OCI-LY1 (cell line): Measurements from ENCODE around the gene DNMT3A.

Source experiments
- H2AFZ ChIP-seq: fragments of 200-600 bp; sonication (generic), shearing (Covaris generic); 2 replicates; pipeline ENCODE4 v1.6.0; 2014; ENCODE audit warnings: antibody characterized with exemption, mild to moderate bottlenecking, low read length
- H3F3A ChIP-seq: fragments of 200-600 bp; sonication (generic), shearing (Covaris generic); 2 replicates; pipeline ENCODE4 v1.6.0; 2014; ENCODE audit warnings: mild to moderate bottlenecking, antibody characterized with exemption, low read length, moderate library complexity; ENCODE audit not compliant: insufficient read depth
- H3K27ac ChIP-seq: fragments of 200-600 bp; sonication (generic); 2 replicates; pipeline ENCODE4 v1.5.1; 2014; ENCODE audit warnings: low read length, mixed run types, mild to moderate bottlenecking, low read depth; ENCODE audit not compliant: poor library complexity, severe bottlenecking
- H3K27me3 ChIP-seq: fragments of 200-600 bp; sonication (generic); 2 replicates; pipeline ENCODE4 v1.6.0; 2014; ENCODE audit warnings: antibody characterized with exemption, mild to moderate bottlenecking, low read length, moderate library complexity; ENCODE audit not compliant: insufficient read depth
- H3K36me3 ChIP-seq: fragments of 200-600 bp; sonication (generic); 2 replicates; pipeline ENCODE4 v1.6.1; 2014; ENCODE audit warnings: mild to moderate bottlenecking, antibody characterized with exemption, low read length, moderate library complexity, mixed read lengths; ENCODE audit not compliant: insufficient read depth
- H3K4me1 ChIP-seq: fragments of 200-600 bp; sonication (generic); 2 replicates; pipeline ENCODE4 v1.5.1; 2014; ENCODE audit warnings: mild to moderate bottlenecking, low read length, moderate library complexity; ENCODE audit not compliant: insufficient read depth, severe bottlenecking
- H3K4me2 ChIP-seq: fragments of 200-600 bp; sonication (generic), shearing (Covaris generic); 2 replicates; pipeline ENCODE4 v1.6.1; 2014; ENCODE audit warnings: low read length
- H3K4me3 ChIP-seq: fragments of 200-600 bp; sonication (generic); 2 replicates; pipeline ENCODE4 v1.5.1; 2014; ENCODE audit warnings: low read length, low read depth, mild to moderate bottlenecking, mixed read lengths; ENCODE audit not compliant: poor library complexity, severe bottlenecking
- H3K79me2 ChIP-seq: fragments of 200-600 bp; shearing (Covaris generic); 2 replicates; pipeline ENCODE4 v1.6.1; 2016; ENCODE audit warnings: mixed run types, low read length, mixed read lengths; ENCODE audit not compliant: insufficient read depth
- H3K9ac ChIP-seq: fragments of 200-600 bp; sonication (generic), shearing (Covaris generic); 2 replicates; pipeline ENCODE4 v1.6.1; 2014; ENCODE audit warnings: mild to moderate bottlenecking, low read length, mixed read lengths
- H3K9me2 ChIP-seq: fragments of 200-600 bp; sonication (generic), shearing (Covaris generic); 2 replicates; pipeline ENCODE4 v1.6.1; 2014; ENCODE audit warnings: low read depth, mild to moderate bottlenecking, low read length, mixed read lengths
- H3K9me3 ChIP-seq: fragments of 200-600 bp; shearing (Covaris generic); 2 replicates; pipeline ENCODE4 v1.6.1; 2014; ENCODE audit warnings: low read length, mixed read lengths
- H4K20me1 ChIP-seq: fragments of 200-600 bp; sonication (generic), shearing (Covaris generic); 2 replicates; pipeline ENCODE4 v1.6.0; 2016; ENCODE audit warnings: mild to moderate bottlenecking, low read length; ENCODE audit not compliant: insufficient read depth
- EZH2 ChIP-seq: fragments of 200-600 bp; sonication (generic), shearing (Covaris generic); IDR thresholded peaks from 2 replicates; pipeline ENCODE4 v1.8.0; 2017; ENCODE audit warnings: borderline replicate concordance, mixed run types, mild to moderate bottlenecking, antibody characterized with exemption, low read length, moderate library complexity, mixed read lengths
- TF ChIP-seq, protein P1 (sequence below): fragments of 200-600 bp; sonication (generic), shearing (Covaris generic); IDR thresholded peaks from 2 replicates; pipeline ENCODE4 v1.5.1; 2017; ENCODE audit warnings: mild to moderate bottlenecking, antibody characterized with exemption, low read length, moderate library complexity, mixed read lengths

The DNMT3A gene

GRCh38 chr2:25233916-25234605 is 107.7 kb downstream of the DNMT3A start:
- Histone ChIP-seq H3K4me2 (no peak overlapping the region), H3K36me3 (no peaks in the 10 kb centered on the region), H3K9me2 (no peaks in the 10 kb centered on the region), H3K9me3 (no peaks in the 10 kb centered on the region), H3K27ac (no peak overlapping the region), H3F3A (no peaks in the 10 kb centered on the region), H3K79me2 (no peaks in the 10 kb centered on the region), H3K4me1 (no peaks in the 10 kb centered on the region), H3K9ac (no peak overlapping the region), H4K20me1 (no peaks in the 10 kb centered on the region), H3K4me3 (no peak overlapping the region), H3K27me3 (peaks cover 9% of the 10 kb centered on the region), H2AFZ (no peak overlapping the region)
- TF ChIP-seq, protein P1, sequence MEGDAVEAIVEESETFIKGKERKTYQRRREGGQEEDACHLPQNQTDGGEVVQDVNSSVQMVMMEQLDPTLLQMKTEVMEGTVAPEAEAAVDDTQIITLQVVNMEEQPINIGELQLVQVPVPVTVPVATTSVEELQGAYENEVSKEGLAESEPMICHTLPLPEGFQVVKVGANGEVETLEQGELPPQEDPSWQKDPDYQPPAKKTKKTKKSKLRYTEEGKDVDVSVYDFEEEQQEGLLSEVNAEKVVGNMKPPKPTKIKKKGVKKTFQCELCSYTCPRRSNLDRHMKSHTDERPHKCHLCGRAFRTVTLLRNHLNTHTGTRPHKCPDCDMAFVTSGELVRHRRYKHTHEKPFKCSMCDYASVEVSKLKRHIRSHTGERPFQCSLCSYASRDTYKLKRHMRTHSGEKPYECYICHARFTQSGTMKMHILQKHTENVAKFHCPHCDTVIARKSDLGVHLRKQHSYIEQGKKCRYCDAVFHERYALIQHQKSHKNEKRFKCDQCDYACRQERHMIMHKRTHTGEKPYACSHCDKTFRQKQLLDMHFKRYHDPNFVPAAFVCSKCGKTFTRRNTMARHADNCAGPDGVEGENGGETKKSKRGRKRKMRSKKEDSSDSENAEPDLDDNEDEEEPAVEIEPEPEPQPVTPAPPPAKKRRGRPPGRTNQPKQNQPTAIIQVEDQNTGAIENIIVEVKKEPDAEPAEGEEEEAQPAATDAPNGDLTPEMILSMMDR: no peak

- H2AFZ ChIP-seq: no peak overlapping the region
- H3K79me2 ChIP-seq: no peaks in the 10 kb centered on the region
- no peaks in the 10 kb centered on the region for H3K9me3 ChIP-seq
- H3K9ac ChIP-seq: no peak overlapping the region
- TF ChIP-seq, protein P1: no peak
- TF ChIP-seq EZH2: no peak
- no peaks in the 10 kb centered on the region for H4K20me1 ChIP-seq
- H3K27me3 ChIP-seq: peaks cover 4% of the 10 kb centered on the region; the same call in 1 of the 2 replicates
- no peaks in the 10 kb centered on the region for H3K9me2 ChIP-seq
- H3K4me3 ChIP-seq: no peak overlapping the region
- H3K4me1 ChIP-seq: no peaks in the 10 kb centered on the region
- H3K36me3 ChIP-seq: no peaks in the 10 kb centered on the region
- no peaks in the 10 kb centered on the region for H3F3A ChIP-seq
- H3K4me2 ChIP-seq: no peak overlapping the region
- H3K27ac ChIP-seq: no peak overlapping the region
Measured at GRCh38 chr2:25232248-25232825, 109.4 kb downstream of the DNMT3A start.

- H3F3A ChIP-seq: no peaks in the 10 kb centered on the region
- H4K20me1 ChIP-seq: no peaks in the 10 kb centered on the region
- H3K9ac ChIP-seq: no peak overlapping the region
- no peaks in the 10 kb centered on the region for H3K79me2 ChIP-seq
- no peaks in the 10 kb centered on the region for H3K9me3 ChIP-seq
- H3K4me3 ChIP-seq: no peak overlapping the region
- TF ChIP-seq, protein P1: no peak
- TF ChIP-seq EZH2: no peak
- H2AFZ ChIP-seq: no peak overlapping the region
- H3K36me3 ChIP-seq: no peaks in the 10 kb centered on the region
- no peak overlapping the region for H3K27ac ChIP-seq
- H3K9me2 ChIP-seq: no peaks in the 10 kb centered on the region
- no peak overlapping the region for H3K4me2 ChIP-seq
- H3K4me1 ChIP-seq: no peaks in the 10 kb centered on the region
- H3K27me3 ChIP-seq: peaks cover 4% of the 10 kb centered on the region; the same call in 1 of the 2 replicates
Measured at GRCh38 chr2:25230948-25231311, 110.8 kb downstream of the DNMT3A start.
